GM19452 (cell line): ENCODE results near the gene CNOT4.
"Not testable (repeated sequence)": the region's sequence is repeated elsewhere in the genome, so short reads cannot be mapped to it uniquely, and the experiment has no call there.

Experiments
- ATAC-seq: cut with Tn5 transposase; IDR thresholded peaks from one replicate; pipeline ENCODE4 v1.9.1; 2021; ENCODE audit not compliant: unreplicated experiment

Gene CNOT4

GRCh38 chr7:135459951-135460567, 49.8 kb downstream of the CNOT4 start:
- no peak for ATAC-seq

DNA sequence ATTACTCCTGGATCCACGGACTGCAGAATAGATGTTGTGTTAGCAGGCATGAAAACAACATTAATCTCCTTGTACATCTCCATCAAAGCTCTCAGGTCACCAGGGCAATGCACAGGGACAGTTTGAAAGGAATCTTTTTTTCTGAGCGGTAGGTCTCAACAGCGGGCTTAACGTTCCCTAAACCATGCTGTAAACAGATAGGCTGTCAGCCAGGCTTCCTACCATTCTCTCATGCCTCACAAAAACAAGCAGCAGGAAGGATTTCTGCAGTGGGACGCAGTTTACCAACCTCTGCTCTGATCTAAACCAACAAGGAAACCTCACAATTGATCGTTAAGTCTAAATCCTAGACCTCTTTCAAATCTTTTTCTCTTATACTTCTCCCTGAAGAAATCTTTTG, 50.8 kb downstream of the CNOT4 start:
- no peak for ATAC-seq

DNA sequence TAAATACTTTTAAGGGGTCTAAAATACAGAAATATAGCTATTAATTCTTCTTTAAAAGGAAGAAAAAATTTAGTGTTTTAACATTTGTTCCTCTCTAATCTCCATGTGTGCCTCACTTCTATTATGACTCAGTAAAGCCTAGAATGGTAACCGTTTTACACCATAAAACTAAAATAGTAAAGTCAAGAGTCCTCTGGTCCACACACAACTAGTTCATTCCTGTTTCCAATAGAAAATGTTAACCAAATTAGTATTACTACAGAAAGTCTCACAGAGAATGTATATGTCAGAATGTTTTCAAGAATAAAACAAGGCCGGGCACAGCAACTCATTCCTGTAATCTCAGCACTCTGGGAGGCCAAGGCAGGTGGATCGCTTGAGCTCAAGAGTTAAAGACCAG, 55.8 kb downstream of the CNOT4 start:
- no peak for ATAC-seq

DNA sequence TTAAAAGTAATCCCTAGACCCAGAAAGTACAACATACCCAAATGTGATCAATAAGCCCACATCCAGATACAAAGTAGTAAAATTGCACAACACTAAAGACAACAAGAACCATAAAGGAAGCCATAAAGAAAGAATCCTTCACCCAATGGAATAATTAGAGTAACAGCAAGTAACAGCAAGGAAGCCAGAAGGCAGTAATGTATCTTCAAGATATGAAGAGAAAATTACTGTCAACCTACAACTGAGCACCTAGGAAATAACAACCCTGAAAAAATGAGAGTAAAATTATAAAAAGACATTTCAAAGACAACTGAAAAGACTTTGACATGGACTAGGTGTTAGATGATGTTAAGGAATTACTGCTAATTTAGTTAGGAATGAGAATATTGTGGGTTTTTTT, 60.5 kb downstream of the CNOT4 start:
- no peak for ATAC-seq

DNA sequence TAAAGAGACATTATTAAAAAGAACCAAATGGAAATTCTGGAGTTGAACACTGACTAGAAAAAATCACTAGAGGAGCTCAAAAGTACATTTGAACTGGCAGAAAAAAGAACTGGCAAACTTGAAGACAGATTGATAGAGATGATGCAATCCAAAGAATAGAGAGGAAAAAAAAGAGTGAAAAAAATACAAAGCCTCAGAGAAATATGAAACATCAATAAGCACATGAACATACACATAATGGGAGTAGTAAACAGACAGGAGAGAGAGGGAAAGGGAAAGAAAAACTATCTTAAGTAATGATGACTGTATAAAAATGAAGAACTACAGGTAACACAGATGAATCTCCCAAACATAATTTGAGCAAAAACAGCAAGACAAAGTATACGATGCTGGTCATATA, 61.1 kb downstream of the CNOT4 start:
- no peak for ATAC-seq

- ATAC-seq = no peak
These were observed 62.2 kb downstream of the CNOT4 start for GRCh38 chr7:135447748-135448147.

DNA sequence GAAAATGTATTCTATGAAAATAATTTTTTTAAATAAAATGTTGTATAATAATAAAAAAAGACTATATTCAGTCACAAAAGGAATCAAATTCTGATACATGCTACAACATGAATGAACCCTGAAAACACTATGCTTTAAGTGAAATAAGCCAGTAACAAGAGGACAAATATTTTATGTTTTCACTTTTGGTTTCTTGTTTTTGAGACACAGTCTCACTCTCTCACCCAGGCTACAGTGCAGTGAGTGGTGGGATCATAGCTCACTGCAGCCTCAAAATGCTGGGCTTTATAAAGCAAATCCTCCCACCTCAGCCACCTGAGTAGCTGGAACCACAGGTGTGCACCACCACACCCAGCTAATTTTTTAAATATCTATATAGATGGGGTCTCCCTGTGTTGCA, 64.2 kb downstream of the CNOT4 start:
- ATAC-seq = no peak

- not testable (repeated sequence) for ATAC-seq
These were observed 64.6 kb downstream of the CNOT4 start for GRCh38 chr7:135445266-135445665.

DNA sequence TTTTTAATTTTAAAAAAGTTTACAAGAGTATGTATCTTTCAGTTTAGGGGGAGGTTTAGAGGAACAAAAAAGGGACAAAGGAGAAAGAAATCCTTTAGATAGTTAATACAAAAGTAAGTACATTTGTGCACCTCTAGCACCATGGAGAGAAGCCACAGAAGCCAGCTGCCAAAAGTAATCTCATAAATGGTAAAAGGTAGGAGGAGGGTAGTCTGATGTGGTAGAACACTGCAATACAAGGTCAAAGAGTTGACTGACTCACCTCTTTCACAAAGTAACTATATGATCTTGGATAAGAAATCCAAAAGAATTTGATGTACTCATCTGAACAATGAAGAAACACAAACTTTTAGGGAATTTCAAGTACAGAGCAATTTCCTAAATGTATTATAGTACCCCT, 68.1 kb downstream of the CNOT4 start:
- ATAC-seq = no peak

- ATAC-seq = no peak
These were observed 75.9 kb downstream of the CNOT4 start for GRCh38 chr7:135434047-135434446.

- no peak for ATAC-seq
These were observed 79.3 kb downstream of the CNOT4 start for GRCh38 chr7:135430626-135431025.

DNA sequence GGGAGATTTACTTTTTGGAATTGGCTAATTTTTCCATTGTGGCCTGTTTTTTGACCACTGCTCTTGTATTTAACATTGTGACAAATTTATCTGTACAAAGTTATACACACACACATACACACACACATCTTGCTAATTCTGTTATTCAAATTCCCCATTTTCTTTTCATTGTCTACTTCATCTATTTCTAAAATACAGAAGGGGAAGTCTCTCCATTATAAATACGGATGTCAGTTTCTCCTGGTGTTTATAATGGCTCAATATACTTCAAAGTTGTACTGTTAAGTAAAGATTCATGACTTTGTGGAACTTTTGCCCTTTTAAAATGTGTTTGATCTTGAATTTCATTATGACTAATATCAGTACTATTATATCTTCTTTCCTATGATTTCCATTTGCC, 81.0 kb downstream of the CNOT4 start:
- ATAC-seq = no peak

DNA sequence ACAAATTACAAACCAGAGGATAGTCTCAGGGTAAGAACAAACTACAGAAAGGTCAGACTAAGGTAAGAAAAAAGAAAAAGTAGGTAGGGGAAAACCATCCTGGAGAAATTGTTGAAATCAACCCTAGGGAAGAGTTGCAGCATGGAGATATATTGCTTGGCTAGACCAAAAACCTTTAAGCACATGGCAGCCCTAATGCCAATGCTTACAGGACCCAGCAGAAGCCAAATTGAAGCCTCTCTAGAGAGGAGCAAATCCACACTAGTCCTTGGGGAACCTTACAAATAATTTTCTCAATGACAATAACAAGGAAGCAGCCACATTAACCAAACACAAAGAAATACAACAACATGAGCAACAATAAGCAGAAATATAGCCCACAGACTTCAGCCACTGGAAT, 81.9 kb downstream of the CNOT4 start:
- no peak for ATAC-seq

GRCh38 chr7:135427166-135427565, 82.7 kb downstream of the CNOT4 start:
- ATAC-seq = no peak

- ATAC-seq = no peak
These were observed 84.9 kb downstream of the CNOT4 start for GRCh38 chr7:135425036-135425435.

GRCh38 chr7:135420786-135421185, 89.1 kb downstream of the CNOT4 start:
- no peak for ATAC-seq

GRCh38 chr7:135416431-135416830, 93.5 kb downstream of the CNOT4 start:
- no peak for ATAC-seq

DNA sequence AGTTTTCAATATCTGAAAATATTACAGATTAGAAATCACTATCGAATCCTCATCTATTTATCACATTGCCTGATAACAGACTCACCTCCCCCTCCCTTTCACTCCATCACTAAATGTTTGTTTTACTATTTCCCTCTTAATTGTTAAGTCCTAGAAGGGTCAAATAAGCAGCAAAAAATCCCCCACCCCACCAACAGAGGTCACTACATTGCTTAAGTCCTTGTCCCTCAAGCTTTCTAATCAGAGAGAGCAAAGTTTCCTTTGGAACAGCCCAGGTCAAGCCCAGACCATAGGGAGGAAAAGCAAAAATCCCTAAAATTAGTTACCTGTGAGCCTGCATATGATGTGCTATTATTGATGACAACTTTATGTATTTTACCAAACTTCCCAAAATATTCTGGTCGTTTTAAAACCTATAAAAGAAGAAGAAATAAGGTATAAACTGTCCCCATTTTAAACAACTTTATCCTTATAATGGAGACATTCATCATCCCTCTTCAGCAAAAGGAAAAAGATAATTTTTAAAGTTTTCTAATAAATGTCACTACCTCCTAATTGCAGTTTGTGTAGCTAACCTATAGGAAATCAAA, 95.0 kb downstream of the CNOT4 start:
- ATAC-seq = no peak

DNA sequence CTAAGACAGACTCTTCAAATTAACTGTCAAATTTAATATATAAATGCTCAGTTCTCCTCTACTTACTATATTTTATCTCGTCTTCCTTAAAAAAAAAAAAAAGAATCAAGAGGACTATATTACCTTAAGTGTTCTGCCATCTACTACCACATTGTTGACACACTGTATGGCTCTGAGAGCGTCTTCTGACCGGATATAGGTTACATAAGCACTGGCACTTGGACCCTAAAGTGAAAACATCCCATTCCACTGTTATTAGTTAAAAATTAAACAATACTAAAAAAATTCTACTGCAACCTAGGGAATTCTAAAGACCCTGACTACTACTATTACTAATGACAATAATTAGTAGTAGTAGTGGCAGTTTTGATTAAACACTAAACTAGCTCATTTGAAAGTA, 95.7 kb downstream of the CNOT4 start:
- ATAC-seq = no peak

GRCh38 chr7:135411098-135411497, 98.8 kb downstream of the CNOT4 start:
- no peak for ATAC-seq

- no peak for ATAC-seq
These were observed 99.4 kb downstream of the CNOT4 start for GRCh38 chr7:135410543-135410942.

GRCh38 chr7:135409845-135410542, 99.9 kb downstream of the CNOT4 start:
- no peak for ATAC-seq

- ATAC-seq = no peak
These were observed 102.0 kb downstream of the CNOT4 start for GRCh38 chr7:135407884-135408283.
